Choroid plexus epithelial cell (primary cell): ENCODE data around the gene UBA1.

Source experiments
- DNase-seq: peaks from one replicate; pipeline ENCODE4 v3.0.0-alpha.2; 2010; ENCODE audit warnings: low read depth
- H3K4me3 ChIP-seq: 2 replicates; pipeline ENCODE4 v1.5.1; 2011; ENCODE audit warnings: low read depth, mild to moderate bottlenecking, control low read depth, low read length, moderate library complexity
- TF ChIP-seq, protein P1 (sequence below): conservative IDR thresholded peaks from 2 replicates; pipeline ENCODE4 v1.5.1; 2011; ENCODE audit warnings: low read depth, mild to moderate bottlenecking, control low read depth, inconsistent platforms, low read length, moderate library complexity

UBA1 gene

DNA sequence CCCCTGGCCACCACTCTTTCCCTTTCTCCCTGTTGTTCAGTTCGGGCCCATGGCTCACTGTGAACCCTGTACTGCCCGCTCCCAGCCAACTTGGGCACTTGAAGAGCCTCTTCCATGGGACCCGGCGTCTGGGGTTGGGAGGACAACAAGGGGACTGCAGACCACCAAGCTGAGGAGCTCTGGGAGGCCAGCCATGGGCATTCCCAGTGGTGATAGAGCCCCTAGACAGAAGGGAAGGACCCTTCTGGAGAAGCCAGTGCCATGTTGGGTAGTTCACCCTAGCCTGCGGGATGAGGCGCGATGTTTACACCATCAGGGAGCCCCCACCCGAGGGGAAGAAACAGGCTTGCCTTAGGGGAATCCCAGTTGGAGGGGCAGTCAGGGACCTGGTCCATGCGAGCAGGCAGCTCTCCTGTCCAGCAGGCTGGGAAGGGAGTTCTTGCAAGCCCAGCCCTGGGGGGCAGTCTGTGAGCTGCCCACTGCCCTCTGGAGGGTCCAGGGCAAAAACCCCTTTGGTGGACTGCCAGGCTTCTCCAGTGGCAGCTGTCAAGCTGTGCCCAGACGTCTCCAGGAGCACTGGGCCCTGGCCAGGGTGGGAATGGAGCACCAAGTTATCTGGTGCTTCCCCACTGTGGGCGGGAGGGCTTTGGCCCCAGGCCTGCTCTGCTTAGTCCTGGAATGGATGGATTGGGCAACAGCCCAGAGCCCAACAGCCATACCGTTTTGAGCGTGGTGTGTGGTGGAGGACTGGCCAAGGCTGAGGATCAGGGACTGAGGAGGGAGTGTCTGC lies 23.7 kb upstream of the UBA1 start:
- peak; percentile 72 for DNase-seq
- TF ChIP-seq, protein P1, sequence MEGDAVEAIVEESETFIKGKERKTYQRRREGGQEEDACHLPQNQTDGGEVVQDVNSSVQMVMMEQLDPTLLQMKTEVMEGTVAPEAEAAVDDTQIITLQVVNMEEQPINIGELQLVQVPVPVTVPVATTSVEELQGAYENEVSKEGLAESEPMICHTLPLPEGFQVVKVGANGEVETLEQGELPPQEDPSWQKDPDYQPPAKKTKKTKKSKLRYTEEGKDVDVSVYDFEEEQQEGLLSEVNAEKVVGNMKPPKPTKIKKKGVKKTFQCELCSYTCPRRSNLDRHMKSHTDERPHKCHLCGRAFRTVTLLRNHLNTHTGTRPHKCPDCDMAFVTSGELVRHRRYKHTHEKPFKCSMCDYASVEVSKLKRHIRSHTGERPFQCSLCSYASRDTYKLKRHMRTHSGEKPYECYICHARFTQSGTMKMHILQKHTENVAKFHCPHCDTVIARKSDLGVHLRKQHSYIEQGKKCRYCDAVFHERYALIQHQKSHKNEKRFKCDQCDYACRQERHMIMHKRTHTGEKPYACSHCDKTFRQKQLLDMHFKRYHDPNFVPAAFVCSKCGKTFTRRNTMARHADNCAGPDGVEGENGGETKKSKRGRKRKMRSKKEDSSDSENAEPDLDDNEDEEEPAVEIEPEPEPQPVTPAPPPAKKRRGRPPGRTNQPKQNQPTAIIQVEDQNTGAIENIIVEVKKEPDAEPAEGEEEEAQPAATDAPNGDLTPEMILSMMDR, result no peak
- H3K4me3 ChIP-seq, result no peak overlapping the region

DNA sequence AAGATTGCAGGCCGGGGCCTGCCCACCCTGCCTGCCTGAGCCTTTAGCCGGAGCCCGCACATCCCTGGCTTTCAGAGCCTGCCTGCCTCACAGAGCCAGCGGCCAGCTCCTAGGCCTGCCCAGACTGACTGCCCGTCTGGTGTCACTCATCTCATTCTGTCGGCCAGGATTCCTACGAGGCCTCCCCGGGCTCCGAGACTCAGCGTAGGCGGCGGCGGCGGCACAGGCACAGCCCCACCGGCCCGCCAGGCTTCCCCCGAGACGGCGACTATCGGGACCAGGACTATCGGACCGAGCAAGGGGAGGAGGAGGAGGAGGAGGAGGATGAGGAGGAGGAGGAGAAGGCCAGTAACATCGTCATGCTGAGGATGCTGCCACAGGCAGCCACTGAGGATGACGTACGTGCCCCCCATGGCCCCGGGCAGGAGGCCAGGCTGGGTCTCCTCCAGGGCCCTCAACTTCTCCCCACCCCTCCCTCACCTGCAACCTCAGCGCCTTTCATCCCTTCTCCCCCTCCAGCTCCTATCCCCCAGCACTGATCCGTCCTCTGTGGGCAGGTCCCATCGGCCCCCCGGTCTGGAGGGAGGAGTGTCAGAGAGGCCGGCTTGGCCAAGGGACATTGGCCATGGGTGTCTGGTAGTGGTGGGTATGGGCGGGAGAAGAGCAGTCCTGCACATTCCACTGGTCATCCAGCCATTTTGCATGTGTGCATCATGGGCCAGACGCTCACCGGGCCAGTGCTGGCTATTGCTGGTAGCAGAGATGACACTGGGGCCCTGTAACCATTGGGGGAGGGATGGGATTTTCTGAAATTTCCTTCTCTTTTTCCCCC lies 22.6 kb upstream of the UBA1 start:
- H3K4me3 ChIP-seq, result no peak overlapping the region
- no peak for DNase-seq
- TF ChIP-seq, protein P1, result no peak

DNA sequence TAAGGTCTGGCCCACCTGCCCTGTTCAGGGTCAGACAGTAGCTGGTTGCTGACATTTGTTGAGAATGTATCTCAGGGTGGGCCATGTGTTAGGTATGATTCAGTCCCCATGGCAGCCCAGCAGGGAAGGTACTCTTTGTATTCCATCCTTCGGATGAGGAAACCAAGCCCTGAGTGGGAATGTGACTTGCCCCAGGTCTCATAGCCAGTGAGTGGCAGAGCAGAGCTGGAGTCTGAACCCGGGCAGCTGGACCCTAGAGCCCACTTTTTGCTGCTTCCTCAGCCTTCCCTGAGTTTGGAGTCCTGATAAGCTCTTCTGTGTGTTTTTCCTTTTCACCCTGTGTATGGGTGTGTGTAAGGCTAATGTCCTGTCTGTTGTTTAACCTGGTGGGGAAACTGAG lies 21.6 kb upstream of the UBA1 start:
- DNase-seq, result no peak
- no peak overlapping the region for H3K4me3 ChIP-seq
- TF ChIP-seq, protein P1, result no peak

DNA sequence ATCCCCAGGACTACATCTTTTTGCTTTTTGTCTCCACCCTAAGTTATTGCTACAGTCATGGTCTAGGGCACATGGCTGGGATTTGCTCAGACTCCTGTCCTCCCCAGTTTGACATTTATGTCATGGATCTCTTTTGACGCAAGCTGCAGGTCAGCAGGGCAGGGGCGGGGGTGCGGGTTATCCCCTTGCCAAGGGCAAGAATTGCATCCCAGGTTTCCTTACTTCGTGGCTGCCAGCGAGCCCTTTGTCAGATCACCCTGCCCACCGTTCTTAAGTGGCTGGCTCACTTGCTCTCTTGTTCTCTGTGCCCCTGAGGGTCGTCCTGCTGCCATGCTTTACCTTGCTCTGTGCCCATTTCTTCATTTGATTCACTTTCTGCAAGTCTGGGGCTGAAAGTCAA lies 21.1 kb upstream of the UBA1 start:
- no peak overlapping the region for H3K4me3 ChIP-seq
- TF ChIP-seq, protein P1, result no peak
- no peak for DNase-seq

DNA sequence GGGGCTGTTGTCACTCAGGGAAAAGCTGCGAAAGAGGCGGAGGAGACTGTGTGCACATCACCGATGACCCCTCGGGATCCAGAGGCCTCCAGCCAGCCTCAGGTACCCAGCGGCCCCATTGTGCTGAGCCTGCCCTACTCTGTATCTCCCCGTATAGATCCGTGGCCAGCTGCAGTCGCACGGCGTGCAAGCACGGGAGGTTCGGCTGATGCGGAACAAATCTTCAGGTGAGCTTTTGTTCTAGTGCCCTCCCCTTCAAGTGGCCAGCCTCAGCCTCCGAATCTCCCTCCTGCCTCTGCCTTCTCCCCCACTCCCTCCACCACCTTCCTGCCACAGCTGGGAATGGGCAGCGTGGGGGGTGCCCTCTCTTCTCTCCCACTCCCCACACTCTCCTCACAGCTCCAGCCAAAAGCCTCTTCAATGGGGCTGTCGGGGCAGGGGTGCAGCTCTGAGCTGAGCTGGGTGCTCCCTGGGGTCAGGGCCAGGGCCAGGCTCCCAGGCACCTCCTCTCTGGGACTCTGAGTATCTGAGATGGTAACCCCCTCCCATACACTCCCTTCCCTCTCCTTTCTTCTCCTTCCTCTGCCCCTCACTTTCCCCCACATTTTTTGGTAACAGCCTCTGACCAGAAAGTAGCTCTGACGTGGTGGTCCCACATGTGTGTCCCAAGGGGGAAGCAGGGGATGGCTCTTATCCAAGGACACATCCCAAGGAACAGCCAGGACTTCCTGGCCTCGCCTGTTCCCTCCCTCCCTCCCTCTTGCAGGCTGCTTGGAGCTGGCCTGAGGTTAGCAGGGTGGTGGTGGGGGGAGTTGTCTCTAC lies 20.4 kb upstream of the UBA1 start:
- DNase-seq, result no peak
- H3K4me3 ChIP-seq, result no peak overlapping the region

DNA sequence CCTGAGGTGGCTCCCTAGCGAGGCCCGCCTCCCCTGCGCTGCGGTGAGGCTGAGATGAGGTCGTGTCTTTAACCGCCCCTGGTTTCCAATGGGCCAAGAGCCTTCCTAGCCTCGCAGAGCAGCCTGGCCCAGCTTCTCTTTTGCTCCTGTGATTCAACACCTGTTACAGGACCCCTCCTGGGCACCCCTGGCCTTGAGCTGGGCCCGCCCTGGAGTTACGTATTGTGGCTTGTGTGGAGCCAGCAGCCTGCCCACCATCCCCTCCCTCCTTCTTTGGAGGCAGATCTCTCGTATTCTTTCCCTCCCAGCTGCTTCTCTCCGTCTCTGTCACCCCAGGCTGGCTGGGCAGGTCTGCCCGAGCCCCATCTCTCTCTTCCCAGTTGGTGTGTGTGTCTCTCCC lies 19.3 kb upstream of the UBA1 start:
- no peak overlapping the region for H3K4me3 ChIP-seq
- no peak for DNase-seq
- TF ChIP-seq, protein P1, result no peak

More for the DNA sequence above, 20.4 kb upstream of the UBA1 start:
- TF ChIP-seq, protein P1, result no peak
